Fibroblast of lung (primary cell): ENCODE measurements around the gene FAM193B.

Experiments
- EZH2 ChIP-seq: IDR thresholded peaks from 2 replicates; pipeline ENCODE4 v1.5.1; 2012; ENCODE audit warnings: low read length, control low read depth, mild to moderate bottlenecking; ENCODE audit errors: missing control alignments
- TF ChIP-seq, protein P1 (sequence below), 2 donors: IDR thresholded peaks in 1 of 2; conservative IDR thresholded peaks in 1 of 2; 1 replicate in 1 of 2; 2 replicates in 1 of 2; pipeline ENCODE4 v1.5.1; 2011 to 2012; ENCODE audit warnings: low read length in 2 of 2, control low read depth in 1 of 2, inconsistent platforms in 1 of 2, low read depth in 1 of 2, mild to moderate bottlenecking in 1 of 2

DNA sequence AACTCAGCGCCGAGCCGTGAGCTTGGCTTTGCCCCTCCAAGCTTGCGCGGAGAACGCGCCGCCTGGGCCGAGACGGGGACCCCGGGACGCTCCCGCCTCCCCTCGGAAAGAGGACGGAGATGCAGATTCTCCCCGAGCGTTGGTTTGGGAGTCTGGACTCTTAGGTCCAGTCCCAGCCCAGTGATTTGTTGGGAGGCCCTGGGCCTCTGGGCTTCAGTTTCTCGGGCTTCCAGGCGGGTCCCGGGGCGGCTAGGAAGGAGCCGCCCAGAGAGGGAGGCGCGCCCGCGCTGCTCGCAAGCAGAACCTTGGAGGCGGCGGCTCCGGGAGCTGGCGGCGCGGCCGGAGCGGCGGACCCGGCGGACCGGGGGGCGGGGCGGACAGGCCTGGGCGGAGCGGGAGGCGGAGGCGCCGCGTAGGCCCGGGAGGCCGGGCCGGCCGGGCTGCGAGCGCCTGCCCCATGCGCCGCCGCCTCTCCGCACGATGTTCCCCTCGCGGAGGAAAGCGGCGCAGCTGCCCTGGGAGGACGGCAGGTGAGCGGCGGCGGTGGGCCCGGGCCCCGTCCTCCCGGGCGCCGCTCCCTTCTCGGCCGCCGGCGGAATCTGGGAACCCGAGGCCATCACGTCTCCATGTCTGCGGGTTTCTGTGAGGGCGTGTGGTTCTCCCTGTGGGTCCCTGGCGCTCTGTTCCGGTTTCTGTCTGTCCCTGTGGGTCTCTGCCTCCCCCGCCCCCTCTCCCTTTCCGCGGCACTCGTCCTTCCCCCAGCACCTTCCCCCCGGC, 45.6 kb upstream of the FAM193B start, which contains the start of gene B4GALT7:
- TF ChIP-seq, protein P1, sequence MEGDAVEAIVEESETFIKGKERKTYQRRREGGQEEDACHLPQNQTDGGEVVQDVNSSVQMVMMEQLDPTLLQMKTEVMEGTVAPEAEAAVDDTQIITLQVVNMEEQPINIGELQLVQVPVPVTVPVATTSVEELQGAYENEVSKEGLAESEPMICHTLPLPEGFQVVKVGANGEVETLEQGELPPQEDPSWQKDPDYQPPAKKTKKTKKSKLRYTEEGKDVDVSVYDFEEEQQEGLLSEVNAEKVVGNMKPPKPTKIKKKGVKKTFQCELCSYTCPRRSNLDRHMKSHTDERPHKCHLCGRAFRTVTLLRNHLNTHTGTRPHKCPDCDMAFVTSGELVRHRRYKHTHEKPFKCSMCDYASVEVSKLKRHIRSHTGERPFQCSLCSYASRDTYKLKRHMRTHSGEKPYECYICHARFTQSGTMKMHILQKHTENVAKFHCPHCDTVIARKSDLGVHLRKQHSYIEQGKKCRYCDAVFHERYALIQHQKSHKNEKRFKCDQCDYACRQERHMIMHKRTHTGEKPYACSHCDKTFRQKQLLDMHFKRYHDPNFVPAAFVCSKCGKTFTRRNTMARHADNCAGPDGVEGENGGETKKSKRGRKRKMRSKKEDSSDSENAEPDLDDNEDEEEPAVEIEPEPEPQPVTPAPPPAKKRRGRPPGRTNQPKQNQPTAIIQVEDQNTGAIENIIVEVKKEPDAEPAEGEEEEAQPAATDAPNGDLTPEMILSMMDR (conservative IDR thresholded peaks at IDR 0.05 in 1 of 2, IDR thresholded peaks at IDR 0.05 in 1 of 2; ENCODE audit: low read depth in 1 of 2, low read length in 2 of 2) = no peak
- TF ChIP-seq EZH2 = no peak
